AG04450 (cell line): ENCODE measurements around the gene CENPP. TPM values are rescaled to one million over a fixed set of nuclear protein-coding genes. Genes with fewer than 3 reads are reported as not detected.

ENCODE experiments used
- CTCF ChIA-PET: fragments of 300-600, 350-600 bp; formaldehyde crosslinking; extraction: SDS; loops from one replicate; lab custom pipeline; 2022; ENCODE audit warnings: antibody characterized with exemption, inconsistent platforms; lab: Charles Lee
- POLR2A ChIA-PET: fragments of 350-600 bp; formaldehyde crosslinking; extraction: SDS; loops from one replicate; lab custom pipeline; 2021; ENCODE audit warnings: antibody characterized with exemption, inconsistent platforms; lab: Yijun Ruan, JAX
- DNase-seq: peaks from one replicate; pipeline ENCODE4 v3.0.0-alpha.2; 2011; ENCODE audit warnings: low read depth, low spot score
- H3K27ac ChIP-seq: one replicate; pipeline ENCODE4 v1.5.1; 2012; ENCODE audit warnings: low read depth, low read length, control low read depth
- H3K27me3 ChIP-seq: one replicate; pipeline ENCODE4 v1.6.0; 2012; ENCODE audit warnings: low read length; ENCODE audit not compliant: control insufficient read depth, insufficient read depth
- H3K4me3 ChIP-seq: 2 replicates; pipeline ENCODE4 v1.5.1; 2011; ENCODE audit warnings: mild to moderate bottlenecking, low read depth, low read length, control low read depth
- H3K9me3 ChIP-seq: 2 replicates; pipeline ENCODE4 v1.5.1; 2012; ENCODE audit warnings: low read length; ENCODE audit not compliant: control insufficient read depth, insufficient read depth
- CTCF ChIP-seq: IDR thresholded peaks from 2 replicates; pipeline ENCODE4 v1.5.1; 2011; ENCODE audit warnings: low read depth, low read length, control low read depth, inconsistent platforms
- polyA plus RNA-seq: library from polyadenylated mRNA; depleted of rRNA; stranded (reverse); fragments of >200 nt; gene quantifications from 2 replicates; pipeline ENCODE4 v1.2.3, GENCODE V29; 2011

CENPP gene
- polyA plus RNA-seq, 1 experiment, result 4.4 TPM

GRCh38 chr9:92634712-92635605 is 309.2 kb downstream of the CENPP start:
- DNase-seq, result peak; percentile 39
- peak; percentile 99 for TF ChIP-seq CTCF
- no peak overlapping the region for H3K4me3 ChIP-seq
- peak overlapping the region; percentile 31 for H3K27ac ChIP-seq
- H3K9me3 ChIP-seq, result no peaks in the 10 kb centered on the region
- no peaks in the 10 kb centered on the region for H3K27me3 ChIP-seq
- ChIA-PET CTCF (interaction anchor here (0.6 to 4.0 kb wide), 24 partner anchors 10 to 496 kb away, joined by 3 to 48 read pairs (median 4); partner anchors contain the start of genes CENPP and OGN), POLR2A (no interaction called here)

GRCh38 chr9:92635760-92636159 is 310.0 kb downstream of the CENPP start:
- TF ChIP-seq CTCF, result no peak
- Histone ChIP-seq H3K4me3 (no peak overlapping the region), H3K9me3 (no peaks in the 10 kb centered on the region), H3K27me3 (no peaks in the 10 kb centered on the region), H3K27ac (no peak overlapping the region)
- no peak for DNase-seq
- ChIA-PET CTCF (interaction anchor here (1.3 to 4.0 kb wide), 4 partner anchors 19 to 307 kb away, joined by 5 to 27 read pairs (median 12); no protein-coding TSS in a partner anchor), POLR2A (no interaction called here)

DNA sequence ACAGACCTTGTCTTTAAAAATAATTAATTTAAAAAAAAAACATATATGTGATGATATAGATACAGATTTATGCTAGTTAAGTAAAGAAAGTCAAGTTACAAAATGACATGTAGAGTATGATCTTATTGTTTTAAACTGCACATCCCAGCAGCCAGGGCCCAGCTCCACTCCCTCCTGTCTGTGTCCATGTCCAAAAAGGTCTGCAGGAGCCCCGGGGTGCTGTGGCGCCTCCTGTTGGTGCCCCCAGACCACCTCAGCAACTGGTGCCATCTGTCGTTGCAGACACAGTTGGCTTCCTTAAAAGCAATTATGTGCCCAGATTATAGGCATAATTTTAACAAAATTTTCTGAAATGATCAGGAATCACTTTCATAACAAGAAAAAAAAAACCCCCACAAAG is 310.9 kb downstream of the CENPP start:
- POLR2A ChIA-PET, result interaction anchor here (0.7 kb wide), 1 partner anchor 16 kb away, joined by 3 read pairs; no protein-coding TSS in a partner anchor
- Histone ChIP-seq H3K9me3 (no peaks in the 10 kb centered on the region), H3K4me3 (no peak overlapping the region), H3K27me3 (no peaks in the 10 kb centered on the region), H3K27ac (no peak overlapping the region)
- no peak for TF ChIP-seq CTCF
- DNase-seq, result no peak
- CTCF ChIA-PET, result interaction anchor here (1.3 kb wide), 1 partner anchor 308 kb away, joined by 11 read pairs; no protein-coding TSS in a partner anchor

- no peak for DNase-seq
- CTCF ChIA-PET, result interaction anchor here (1.5 kb wide), 1 partner anchor 309 kb away, joined by 4 read pairs; no protein-coding TSS in a partner anchor
Measured at GRCh38 chr9:92637326-92637725, 311.6 kb downstream of the CENPP start.

More at GRCh38 chr9:92637326-92637725, 311.6 kb downstream of the CENPP start:
- Histone ChIP-seq H3K27me3 (no peaks in the 10 kb centered on the region), H3K4me3 (no peak overlapping the region), H3K9me3 (no peaks in the 10 kb centered on the region), H3K27ac (no peak overlapping the region)
- POLR2A ChIA-PET, result no interaction called here
- TF ChIP-seq CTCF, result no peak
